Ovary (tissue), 9 donors: ENCODE data around the gene SCO1. TPM values are rescaled to one million over a fixed set of nuclear protein-coding genes. Genes with fewer than 3 reads are reported as not detected.

Experiments used
- DNase-seq, 5 donors: peaks; one replicate each; pipeline ENCODE4 v3.0.0-alpha.2; 2019 to 2020
- H3K27ac ChIP-seq, 2 donors: fragments of 200-600 bp; one replicate each; pipeline versions ENCODE4 v1.5.1 to v1.8.0; 2019 to 2022
- H3K27me3 ChIP-seq: fragments of 200-600 bp; one replicate; pipeline ENCODE4 v1.8.0; 2022
- H3K36me3 ChIP-seq: fragments of 200-600 bp; sonication (generic); one replicate; pipeline ENCODE4 v1.5.1; 2019
- H3K4me1 ChIP-seq: one replicate; pipeline ENCODE4 v1.8.1; 2013; ENCODE audit warnings: mild to moderate bottlenecking, moderate library complexity; ENCODE audit not compliant: insufficient read depth
- H3K4me3 ChIP-seq: fragments of 200-600 bp; sonication (generic); one replicate; pipeline ENCODE4 v1.5.1; 2017
- H3K9me3 ChIP-seq, 2 donors: fragments of 200-600 bp in 1 of 2; sonication (generic) in 1 of 2; one replicate each; pipeline versions ENCODE4 v1.5.1 to v1.8.1; 2013 to 2019; ENCODE audit warnings: mild to moderate bottlenecking in 1 of 2, moderate library complexity in 1 of 2
- CTCF ChIP-seq, 3 donors: fragments of 450-650 bp in 2 of 3; fragments of 200-600 bp in 1 of 3; IDR thresholded peaks; one replicate each; pipeline versions ENCODE4 v1.5.1 to v1.8.0; 2016 to 2022; ENCODE audit warnings: antibody characterized with exemption in 3 of 3, mild to moderate bottlenecking in 1 of 3
- EP300 ChIP-seq: sonication (generic); formaldehyde crosslinking; IDR thresholded peaks from one replicate; pipeline ENCODE4 v1.6.1; 2017; ENCODE audit warnings: antibody characterized with exemption
- POLR2A ChIP-seq: fragments of 450-650 bp; IDR thresholded peaks from one replicate; pipeline ENCODE4 v1.6.1; 2017; ENCODE audit warnings: antibody characterized with exemption, mild to moderate bottlenecking, moderate library complexity
- WGBS, 3 donors: extraction: QIAGEN DNeasy Blood & Tissue Kit in 1 of 3; methylation state at CpG; one replicate each; pipeline versions ENCODE4 v1.1.5 to v1.1.7; 2013 to 2017; 5-methylcytosine and 5-hydroxymethylcytosine counted together
- intact Hi-C, 4 donors: fragments of 100-400 bp; cut with DNase I; formaldehyde crosslinking; loops; one replicate each; pipeline versions ENCODE4 v1.11.0 to v1.15.1; 2022 to 2023
- polyA plus RNA-seq, 2 donors: library from polyadenylated mRNA; stranded (reverse); fragments of 200-250 nt in 1 of 2; fragments of 350-450 nt in 1 of 2; fragmentation: Illumina TruSeq in 1 of 2; extraction: RNeasy Lipid Tissue Mini Kit (QIAGEN cat#74804) in 1 of 2; gene quantifications; one replicate each; pipeline ENCODE4 v1.2.3, GENCODE V29; 2013 to 2014
- total RNA-seq, 7 donors: library from RNA; depleted of rRNA in 2 of 7; stranded (reverse); fragments of >200 nt in 2 of 7; fragmentation: NEBNext Ultra II Directional in 3 of 7; extraction: Animal tissue kit (Norgen Biotek cat#: 25700) in 3 of 7; gene quantifications; one replicate each; pipeline versions ENCODE4 v1.1.0 to v1.2.4, GENCODE V29; 2016 to 2023
- donor health status: DM: no; HTN: no; CAD: no; lungs with moderate emphysema.
- donor health status: DM: no; HTN: no; CAD: no.
- donor health status: Bipolar disorder and iron deficiency.
- donor health status: DM: yes; HTN: yes; CAD: no.
- donor health status: DM: no; HTN: no; CAD: no.
- donor health status: DM: yes; HTN: yes; CAD: no.

Gene SCO1
- total and polyA plus RNA-seq, 9 donors = 9.5 to 26.5 (median 20.7) TPM

- DNase-seq = no peak
- H3K9me3 ChIP-seq = no peaks in the 10 kb centered on the region
- WGBS, 3 donors = 81 to 83% (median 81%) methylated on average over 3 of the region's 3 CpGs
- H3K36me3 ChIP-seq = no peaks in the 10 kb centered on the region
- H3K4me1 ChIP-seq = no peaks in the 10 kb centered on the region
- no peaks in the 10 kb centered on the region for H3K27me3 ChIP-seq
- no peak overlapping the region for H3K4me3 ChIP-seq
- TF ChIP-seq POLR2A = no peak
- no peak for TF ChIP-seq CTCF (IDR thresholded peaks at IDR 0.05)
- no peak for TF ChIP-seq EP300
- intact Hi-C loops = no loop called here
- no peak overlapping the region for H3K27ac ChIP-seq
These were observed 27.9 kb upstream of the SCO1 start for GRCh38 chr17:10725262-10725661.

GRCh38 chr17:10724546-10725195 lies 27.3 kb upstream of the SCO1 start:
- Histone ChIP-seq H3K4me3 (no peak overlapping the region), H3K36me3 (no peaks in the 10 kb centered on the region), H3K27me3 (no peaks in the 10 kb centered on the region), H3K9me3 (no peaks in the 10 kb centered on the region), H3K4me1 (no peaks in the 10 kb centered on the region), H3K27ac (no peak overlapping the region)
- no peak for TF ChIP-seq EP300
- DNase-seq = no peak
- intact Hi-C loops = no loop called here
- 83 to 87% (median 87%) methylated on average over 11 of the region's 11 CpGs for WGBS, 3 donors

- Histone ChIP-seq H3K9me3 (no peaks in the 10 kb centered on the region), H3K4me3 (no peak overlapping the region), H3K27ac (no peak overlapping the region), H3K27me3 (no peaks in the 10 kb centered on the region), H3K36me3 (no peaks in the 10 kb centered on the region), H3K4me1 (no peaks in the 10 kb centered on the region)
- no peak for TF ChIP-seq EP300
- no peak for TF ChIP-seq CTCF (IDR thresholded peaks at IDR 0.05)
- TF ChIP-seq POLR2A = no peak
- no peak for DNase-seq
- 47 to 94% (median 50%) methylated on average over 1 of the region's 1 CpG for WGBS, 3 donors
- intact Hi-C loops = no loop called here
These were observed 21.2 kb upstream of the SCO1 start for GRCh38 chr17:10718547-10718946.

- Histone ChIP-seq H3K4me1 (no peaks in the 10 kb centered on the region), H3K36me3 (no peaks in the 10 kb centered on the region), H3K27ac (no peak overlapping the region), H3K27me3 (no peaks in the 10 kb centered on the region), H3K9me3 (no peaks in the 10 kb centered on the region), H3K4me3 (no peak overlapping the region)
- DNase-seq = no peak
- intact Hi-C loops = no loop called here
- TF ChIP-seq POLR2A (no peak), EP300 (no peak), CTCF (IDR thresholded peaks at IDR 0.05) (no peak)
- 84 to 89% (median 88%) methylated on average over 10 of the region's 10 CpGs for WGBS, 3 donors
These were observed 18.9 kb upstream of the SCO1 start for GRCh38 chr17:10716218-10716617.

- no peaks in the 10 kb centered on the region for H3K9me3 ChIP-seq
- H3K36me3 ChIP-seq = no peaks in the 10 kb centered on the region
- TF ChIP-seq POLR2A = no peak
- no peak for TF ChIP-seq CTCF (IDR thresholded peaks at IDR 0.05)
- no peak for TF ChIP-seq EP300
- no peaks in the 10 kb centered on the region for H3K27me3 ChIP-seq
- 50 to 75% (median 63%) methylated on average over 2 of the region's 2 CpGs for WGBS, 3 donors
- no peak overlapping the region for H3K4me3 ChIP-seq
- no peak for DNase-seq
- H3K27ac ChIP-seq = no peak overlapping the region
- intact Hi-C loops = no loop called here
- H3K4me1 ChIP-seq = no peaks in the 10 kb centered on the region
These were observed 16.0 kb upstream of the SCO1 start for GRCh38 chr17:10713318-10713717.
